DMS79 (cell line): ENCODE measurements around the gene VPS54.
"Not testable (repeated sequence)": the region's sequence is repeated elsewhere in the genome, so short reads cannot be mapped to it uniquely, and the experiment has no call there.

Source experiments
- DNase-seq: peaks from one replicate; lab custom pipeline; 2025; lab: John Stamatoyannopoulos, UW

The VPS54 gene

DNA sequence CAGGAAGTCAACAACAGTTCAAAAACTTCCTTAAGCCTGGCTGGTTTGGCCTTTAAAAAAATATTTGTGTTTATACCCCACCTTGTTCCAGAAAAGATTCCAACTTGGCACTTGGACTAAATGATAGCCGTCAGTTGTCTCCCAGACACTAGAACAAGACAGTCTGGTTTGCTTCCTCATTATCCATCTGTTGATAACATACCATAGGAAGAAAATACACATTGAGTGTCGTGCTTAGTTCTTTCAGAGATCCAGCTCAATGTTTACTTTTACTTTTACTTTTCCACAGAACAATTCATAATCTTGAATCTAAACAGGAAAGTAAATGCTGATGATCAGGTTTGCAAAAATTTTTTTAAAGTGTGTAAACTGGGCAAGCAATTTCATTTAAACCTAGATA is 2.4 kb upstream of the VPS54 start:
- no peak for DNase-seq

DNA sequence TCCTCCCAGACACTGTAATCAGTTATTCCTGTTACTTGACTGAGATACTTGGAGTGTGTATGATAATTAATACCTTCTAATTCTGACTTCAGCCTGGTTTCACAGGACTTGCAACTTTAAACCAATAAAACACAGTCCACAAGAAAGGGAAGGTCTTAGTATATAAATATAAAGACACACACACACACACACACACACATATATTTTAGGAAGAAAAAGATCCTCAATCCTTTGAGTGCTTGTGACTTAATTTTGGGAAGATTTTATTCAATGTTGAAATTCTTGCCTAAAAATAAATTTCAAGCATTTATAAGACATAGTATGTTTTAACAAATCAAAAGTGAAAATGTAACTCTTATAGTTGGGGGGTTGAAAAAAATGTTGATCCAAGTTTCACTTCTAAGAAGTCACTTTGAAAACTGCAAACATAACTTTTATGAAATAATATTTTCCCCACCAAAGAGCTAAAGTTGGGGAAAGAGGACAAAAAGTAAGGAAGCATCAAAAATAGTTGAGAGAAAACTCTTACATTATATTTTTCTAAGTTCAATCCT is 824 bp upstream of the VPS54 start:
- DNase-seq: no peak

DNA sequence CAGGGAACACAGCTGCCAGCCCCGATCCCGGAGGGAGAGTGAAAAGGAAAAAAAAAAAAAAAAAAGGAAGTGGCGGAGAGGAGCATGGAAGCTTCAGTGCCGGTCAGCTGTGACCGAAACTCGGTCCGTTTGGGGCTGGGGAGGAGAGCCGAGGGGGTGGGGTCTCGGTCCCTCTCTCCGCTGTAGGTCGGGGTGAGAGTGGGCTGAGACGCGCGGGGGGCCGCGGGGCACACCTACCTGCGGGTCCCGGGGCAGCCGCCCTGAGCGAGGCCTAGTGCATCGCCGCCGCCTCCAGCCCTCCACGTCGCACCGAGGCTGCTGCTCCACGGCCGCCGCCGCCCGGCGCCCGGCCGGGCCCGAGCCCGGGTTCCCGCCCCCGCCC is 536 bp downstream of the VPS54 start:
- peak; percentile 22 for DNase-seq

DNA sequence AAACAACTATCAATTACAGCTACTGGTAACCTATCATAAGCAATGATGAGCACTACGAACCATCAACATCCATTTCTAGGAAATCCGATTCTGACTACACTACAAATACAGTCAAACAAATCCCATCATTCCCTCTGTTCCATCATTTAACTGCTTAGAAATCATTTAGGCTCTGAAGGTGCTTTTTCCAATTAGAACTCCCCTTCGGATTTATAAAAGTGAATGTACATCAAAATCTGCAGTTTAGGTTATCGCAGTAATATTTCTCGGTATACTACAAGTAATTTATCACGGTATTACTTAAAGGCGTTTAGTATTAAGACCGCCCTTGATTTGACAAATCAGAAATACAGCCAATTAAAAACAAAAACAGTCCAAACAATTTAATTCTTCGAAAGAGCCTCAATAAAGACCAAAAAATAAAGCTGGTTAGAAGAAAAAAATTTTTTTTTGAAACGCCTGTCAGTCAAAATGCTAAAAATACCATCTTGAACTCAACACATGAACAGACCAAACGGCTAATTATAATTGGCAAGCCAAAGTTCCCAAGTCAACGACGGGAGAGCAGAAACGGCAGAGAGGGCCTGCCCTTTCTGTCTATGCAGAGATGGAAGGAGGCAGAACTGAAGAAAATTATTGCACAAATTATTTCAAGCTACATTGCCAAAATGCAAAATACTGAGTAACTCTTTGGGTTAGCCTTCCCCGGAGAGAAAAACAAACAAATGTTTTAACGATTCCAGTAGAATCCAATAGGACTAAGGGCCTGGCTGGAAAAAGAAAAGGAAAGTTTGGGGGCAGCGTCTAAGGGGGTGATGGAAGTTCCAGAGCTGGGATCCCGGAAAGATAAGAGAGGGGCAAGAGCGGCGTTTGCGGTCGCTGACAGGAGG is 1.2 kb downstream of the VPS54 start:
- no peak for DNase-seq

DNA sequence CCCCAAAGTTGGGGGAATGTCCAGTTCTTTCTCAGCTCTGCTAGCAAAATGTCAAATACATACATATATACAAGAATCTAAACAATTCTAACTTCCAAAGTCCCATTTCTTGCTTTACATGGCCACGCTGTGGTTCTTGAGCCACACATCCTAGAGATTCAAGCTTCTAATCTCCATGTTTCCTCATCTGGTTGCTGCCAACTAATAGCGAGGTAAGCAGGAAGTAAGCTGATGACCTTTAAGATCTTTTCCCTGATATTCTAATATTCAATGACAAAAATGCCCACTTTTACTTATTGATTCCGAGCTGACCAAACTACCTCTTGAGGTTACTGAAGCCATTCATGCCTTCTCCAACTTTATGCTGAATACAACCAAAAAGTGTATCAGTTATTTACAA is 3.3 kb downstream of the VPS54 start:
- DNase-seq: no peak

DNA sequence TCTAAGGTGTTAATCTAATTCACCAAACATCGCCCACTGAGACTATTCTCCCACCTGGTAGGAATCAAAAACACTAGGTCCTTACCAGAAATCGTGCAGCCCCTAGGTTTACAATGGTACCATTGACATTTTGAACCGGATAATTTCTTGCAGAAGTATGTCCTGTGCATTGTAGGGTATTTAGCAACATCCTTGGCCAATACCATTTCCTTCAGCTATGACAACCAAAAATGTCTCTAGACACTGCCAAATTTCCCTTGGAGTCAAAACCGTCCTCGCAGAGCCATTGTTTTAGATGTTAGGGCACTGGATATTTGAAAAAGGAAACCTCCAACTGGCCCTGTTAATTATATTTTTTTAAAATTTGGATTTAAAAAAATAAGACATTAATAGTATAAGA is 3.8 kb downstream of the VPS54 start:
- no peak for DNase-seq

DNA sequence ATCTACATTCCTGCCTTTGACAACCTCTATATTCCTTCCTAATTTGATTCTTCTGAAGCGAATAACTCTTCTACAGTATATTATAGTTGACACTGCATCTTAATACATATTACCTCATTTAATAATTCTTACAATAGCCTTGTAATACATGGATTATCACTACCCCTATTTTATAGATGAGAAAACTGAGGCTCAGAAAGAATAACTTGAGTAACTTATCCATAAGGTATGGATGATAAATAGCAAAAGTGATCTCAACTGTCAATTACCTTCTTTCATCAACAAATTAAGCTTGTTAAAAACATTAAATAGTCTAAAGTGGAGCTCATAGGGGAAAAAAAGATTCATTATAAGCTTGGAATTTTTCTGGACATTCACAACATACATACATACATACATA is 4.6 kb downstream of the VPS54 start:
- DNase-seq: no peak

DNA sequence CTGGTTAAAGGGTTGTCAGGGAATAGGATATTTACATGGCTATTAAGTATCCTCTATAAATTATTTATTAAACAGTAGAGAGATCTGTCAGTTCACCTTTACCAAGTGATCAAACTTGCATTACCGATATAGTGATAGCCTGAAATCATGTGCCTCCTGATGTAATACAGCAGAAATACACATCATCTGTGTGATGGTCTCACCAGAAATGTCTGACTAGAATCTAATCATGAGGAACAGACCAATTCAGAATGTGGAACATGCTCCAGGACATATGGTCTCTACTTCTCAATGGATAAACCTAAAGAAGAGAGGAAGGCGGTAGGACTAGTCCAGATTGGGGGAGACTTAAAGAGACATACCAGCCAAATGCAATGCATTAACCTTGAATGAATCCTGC is 6.2 kb downstream of the VPS54 start:
- DNase-seq: no peak

DNA sequence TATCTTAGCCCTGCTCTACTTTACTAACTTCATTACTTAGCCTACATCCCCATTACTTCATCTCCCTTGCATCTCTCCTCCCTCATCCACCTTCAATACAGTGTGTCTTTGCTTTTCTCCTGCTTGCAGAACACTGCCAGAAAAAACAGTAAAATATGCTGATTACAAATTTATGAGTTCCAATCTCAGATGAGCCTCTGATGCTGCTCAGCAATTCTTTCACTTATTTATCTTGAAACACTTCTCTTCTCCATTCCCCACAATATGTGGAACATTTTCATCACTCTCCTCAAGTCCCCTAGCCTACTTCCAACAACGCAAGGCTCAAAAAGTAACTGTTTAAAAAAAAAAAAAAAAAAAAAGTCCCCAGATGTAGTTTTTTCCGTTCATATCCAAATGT is 7.1 kb downstream of the VPS54 start:
- DNase-seq: no peak

DNA sequence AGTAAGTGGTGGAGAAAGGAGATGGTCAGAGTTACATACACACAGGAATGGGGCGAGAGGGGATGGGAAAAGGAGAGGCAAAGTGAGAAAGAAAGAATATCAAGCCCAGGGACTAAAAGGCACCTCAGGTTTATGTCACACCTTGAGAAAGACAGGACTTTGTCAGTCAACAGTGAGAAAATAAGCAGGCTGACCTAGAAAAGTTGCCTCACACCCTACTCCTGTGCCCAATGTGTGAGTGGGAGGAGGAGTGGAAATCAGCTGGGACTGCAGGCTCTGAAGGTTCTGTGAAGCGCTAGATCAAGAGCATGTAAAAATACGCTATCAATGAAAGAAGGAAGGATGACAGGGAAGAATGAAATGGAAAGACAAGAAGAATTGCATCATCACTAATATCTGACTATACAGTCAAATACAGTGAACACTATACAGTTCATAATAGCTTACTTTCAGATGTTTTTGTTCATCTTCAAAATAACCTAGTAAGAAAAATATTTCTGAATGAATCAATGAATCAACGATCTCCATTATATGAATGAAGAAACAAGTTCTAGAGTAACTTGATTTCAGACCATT is 10.7 kb downstream of the VPS54 start:
- DNase-seq: no peak

DNA sequence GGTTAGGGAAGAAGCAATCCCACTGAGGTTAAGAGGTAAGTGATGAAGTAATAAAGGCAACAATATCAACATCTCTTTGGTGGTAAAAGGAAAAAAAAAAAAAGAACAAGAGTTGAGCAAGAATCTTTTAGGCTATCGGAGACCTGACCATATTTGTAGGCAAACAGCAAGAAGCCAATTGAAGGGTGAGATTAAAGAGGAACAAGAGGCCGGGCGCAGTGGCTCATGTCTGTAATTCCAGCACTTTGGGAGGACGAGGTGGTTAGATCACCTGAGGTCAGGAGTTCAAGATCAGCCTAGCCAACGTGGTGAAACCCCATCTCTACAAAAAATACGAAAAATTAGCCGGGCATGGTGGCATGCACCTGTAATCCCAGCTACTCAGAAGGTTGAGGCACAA is 11.3 kb downstream of the VPS54 start:
- DNase-seq: no peak

DNA sequence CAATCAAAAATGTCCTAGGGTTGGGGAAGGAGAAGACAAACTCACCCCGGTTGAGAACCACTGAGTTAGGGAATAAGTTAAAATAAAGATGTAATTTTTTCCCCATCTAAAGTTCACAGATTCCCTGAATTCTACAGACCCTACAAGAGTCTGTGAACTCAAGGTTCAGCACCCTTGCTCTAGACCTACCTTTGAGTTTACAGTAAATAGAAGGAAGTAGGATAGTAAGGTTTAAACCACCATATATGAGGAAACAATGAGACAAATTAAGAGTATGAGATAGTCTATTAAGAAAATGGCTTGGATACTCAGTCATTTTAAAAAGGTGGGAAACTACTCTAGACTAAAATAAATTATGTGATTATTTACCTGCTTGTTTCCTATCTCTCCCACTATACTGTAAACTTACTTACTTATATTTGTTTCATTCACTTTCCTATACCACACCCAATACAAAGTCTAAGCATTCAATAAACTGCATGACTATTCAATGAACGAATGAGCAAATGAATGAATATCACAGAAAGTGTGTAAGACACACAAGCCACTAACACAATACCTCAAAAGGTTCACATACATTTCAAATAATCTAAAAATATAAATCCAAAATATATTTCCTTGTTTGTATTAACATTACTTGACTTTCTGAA is 13.4 kb downstream of the VPS54 start:
- no peak for DNase-seq

DNA sequence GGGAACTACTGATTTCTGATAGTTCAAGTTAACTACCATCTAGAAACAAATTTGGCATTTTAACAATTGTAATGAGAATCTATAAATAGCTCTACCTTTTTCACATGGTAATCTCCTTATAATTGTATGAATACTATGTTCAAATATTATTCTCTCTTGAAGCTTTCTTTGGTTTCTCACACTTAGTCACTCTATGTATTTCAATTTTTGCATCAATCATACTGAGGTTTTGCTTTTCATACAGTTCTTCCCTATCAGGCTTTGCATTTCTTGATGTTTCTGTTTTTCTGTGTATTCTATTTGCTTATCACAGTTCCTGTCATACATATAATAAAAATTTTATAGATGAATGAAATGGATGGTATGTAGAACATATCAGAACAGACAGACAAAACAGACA is 16.0 kb downstream of the VPS54 start:
- no peak for DNase-seq

DNA sequence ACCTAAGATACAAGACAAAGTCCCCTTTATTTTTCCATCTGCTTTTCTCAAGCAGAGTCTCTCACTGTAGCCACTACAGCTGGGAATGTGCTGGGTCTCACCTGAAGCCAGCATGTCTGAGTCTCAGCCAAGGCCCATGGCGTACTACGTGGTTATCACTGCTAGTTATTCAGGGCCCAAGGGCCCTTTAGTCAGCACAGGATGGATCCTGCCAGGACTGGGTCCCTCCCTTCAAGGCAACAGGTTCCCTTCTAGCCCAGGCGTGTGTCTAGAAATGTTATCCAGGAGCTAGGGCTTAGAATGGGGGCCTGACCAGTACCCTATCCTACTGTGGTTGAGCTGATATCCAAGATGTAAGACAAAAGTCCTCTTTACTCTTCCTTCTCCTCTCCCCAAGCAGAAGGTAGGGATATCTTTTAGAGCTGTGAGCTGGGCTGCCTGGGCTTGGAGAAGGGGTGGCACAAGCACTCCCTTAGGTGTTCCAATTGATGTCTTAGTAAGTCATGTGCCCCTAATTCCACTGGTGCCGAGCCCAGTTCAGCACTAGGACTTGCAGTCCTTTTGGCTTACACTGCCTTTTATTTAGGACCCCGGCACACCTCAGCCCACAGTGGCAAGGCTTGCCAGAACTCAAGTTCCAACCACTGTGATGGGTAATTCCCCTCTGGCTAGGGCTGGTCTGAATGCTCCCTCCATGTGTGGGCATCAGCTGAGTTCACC is 17.7 kb downstream of the VPS54 start:
- no peak for DNase-seq

DNA sequence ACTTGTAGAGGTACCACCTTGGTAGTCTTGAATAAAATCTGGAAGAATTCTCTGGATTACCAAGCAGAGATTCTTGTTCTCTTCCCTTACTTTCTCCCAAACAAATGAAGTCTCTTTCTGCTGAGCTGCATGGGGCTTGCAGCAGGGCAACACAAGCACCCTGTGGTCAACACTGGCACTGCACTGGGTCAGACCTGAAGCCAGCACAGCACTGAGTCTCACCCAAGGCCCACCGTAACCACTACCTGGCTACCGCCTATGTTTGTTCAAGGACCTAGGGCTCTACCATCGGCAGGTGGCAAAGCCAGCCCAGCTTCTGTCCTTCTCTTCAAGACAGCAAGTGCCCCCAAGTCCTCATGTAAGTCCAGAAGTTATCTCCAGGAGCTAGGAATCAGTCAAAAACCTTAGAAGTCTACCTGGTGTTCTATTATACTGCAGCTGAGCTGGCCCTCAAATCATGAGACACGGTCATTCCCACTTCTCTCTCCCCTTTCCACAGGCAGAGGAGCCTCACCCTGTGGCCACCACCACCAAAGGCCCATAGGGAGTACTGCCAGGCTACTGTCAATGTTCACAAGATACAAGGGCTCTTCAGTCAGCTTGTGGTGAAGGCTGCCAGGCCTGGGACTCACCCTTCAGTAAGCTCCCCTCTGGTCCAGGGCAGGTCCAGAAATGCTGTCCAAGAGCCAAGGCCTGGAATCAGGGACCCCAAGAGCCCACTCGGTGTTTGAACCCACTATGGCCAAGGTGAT is 18.4 kb downstream of the VPS54 start:
- no peak for DNase-seq

DNA sequence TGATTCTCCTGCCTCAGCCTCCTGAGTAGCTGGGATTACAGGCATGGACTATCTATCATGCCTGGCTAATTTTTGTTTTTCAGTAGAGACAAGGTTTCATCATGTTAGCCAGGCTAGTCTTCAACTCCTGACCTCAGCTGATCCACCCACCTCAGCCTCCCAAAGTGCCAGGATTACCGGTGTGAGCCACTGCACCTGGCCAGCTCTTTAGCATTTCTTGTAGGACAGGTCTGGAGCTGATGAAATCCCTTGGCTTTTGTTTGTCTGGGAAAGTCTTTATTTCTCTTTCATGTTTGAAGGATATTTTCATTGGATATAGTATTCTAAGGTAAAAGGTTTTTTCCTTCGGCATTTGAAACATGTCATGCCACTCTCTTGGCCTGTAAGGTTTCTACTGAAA is 20.2 kb downstream of the VPS54 start:
- DNase-seq: no peak

DNA sequence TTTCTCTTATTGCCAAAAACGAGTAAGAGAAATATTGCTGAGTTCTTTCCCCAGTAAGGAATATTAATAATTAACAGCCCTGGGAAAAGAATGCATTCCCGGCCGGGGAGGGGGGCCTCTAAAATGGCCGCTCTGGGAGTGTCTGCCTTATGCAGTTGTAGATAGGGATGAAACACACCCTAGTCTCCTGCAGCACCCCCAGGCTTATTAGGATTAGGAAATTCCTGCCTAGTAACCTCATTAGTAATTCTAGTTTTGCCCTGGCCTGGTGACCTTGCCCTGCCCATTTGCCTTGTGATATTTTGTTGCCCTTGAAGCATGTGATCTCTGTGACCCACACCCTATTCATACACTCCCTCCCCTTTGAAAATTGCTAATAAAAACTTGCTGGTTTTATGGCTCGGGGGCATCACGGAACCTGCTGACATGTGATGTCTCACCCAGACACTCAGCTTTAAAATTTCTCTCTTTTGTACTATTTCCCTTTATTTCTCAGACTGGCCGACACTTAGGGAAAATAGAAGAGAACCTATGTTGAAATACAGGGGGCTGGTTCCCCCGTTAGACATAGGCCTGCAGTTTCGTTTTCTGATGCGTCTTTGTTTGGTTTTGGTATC is 22.5 kb downstream of the VPS54 start:
- DNase-seq: not testable (repeated sequence)

DNA sequence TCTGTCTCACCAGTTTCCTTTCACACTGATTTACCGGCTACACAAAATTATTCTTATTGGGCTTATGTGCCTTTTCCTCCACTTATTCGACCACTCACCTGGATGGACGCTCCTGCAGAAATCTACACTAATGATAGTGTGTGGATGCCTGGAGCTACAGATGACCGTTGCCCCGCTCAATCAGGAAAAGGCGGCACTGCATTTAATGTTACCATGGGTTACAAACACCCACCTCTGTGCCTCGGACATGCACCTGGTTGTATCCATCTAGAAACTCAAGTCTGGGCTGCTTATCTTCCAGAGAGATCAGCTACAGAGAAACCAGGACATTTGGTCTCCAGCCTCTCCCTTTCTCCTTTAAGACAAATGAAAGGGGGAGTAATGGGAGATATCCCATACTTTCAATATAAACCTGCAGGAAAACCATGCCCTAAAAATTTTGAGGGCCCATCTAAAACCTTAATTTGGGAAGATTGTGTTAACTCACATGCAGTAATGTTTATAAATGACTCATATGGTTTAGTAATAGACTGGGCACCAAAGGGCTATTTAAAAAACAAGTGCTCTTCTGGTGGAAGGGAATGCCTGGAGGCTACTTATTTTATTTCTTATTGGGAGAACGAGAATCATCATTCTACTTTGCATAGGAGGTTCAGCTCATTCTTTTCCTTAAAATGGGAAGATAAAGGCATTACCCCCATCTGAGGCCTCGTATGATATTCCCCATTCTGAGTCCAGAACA is 24.7 kb downstream of the VPS54 start:
- not testable (repeated sequence) for DNase-seq

DNA sequence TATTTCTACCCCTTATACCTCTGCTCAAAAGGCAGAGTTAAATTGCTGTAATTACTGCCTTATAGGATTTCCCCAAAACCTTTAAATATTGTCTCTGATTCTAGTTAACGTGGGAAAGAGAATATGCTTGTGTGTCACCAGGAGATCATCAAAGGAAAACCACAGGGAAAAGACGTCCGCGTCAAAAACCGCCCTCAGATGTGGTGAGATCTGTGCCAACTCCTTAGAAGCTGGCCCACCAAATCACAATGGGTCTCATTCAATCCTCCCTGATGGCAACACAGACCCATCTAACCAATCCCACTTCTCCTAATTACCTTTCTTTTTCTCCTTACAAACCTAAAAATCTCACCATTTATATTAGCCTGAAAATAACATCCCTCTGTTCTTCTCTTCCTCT is 25.4 kb downstream of the VPS54 start:
- no peak for DNase-seq

DNA sequence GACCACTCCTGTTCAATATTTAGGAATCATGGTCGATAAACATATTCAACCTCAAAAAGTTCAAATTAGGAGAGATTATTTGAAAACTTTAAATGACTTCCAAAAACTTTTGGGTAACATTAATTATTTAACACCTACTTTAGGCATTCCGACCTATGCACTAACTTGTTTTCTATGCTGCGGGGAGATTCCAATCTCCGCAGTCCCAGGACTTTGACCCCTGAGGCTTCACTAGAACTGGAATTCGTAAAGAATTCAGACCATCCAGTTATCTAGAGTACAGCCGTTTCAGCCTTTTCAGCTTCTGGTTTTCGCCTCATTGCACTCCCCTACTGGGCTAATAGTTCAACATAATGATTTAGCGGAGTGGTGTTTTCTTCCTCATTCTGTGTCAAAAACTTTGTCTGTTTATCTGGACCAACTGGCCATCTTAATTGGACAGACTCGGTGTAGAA is 26.1 kb downstream of the VPS54 start:
- DNase-seq: not testable (repeated sequence)
